IMR-90 (cell line): Measurements from ENCODE around the gene ZNF485. TPM values are rescaled to one million over a fixed set of nuclear protein-coding genes. Genes with fewer than 3 reads are reported as not detected.

Source experiments
- ATAC-seq: fragments of 200-7000 bp; cut with Tn5 transposase; 2 replicates; pipeline ENCODE4 v1.9.1; 2020; ENCODE audit warnings: low read depth, mild to moderate bottlenecking, moderate library complexity
- BruUV-seq: library from RNA; stranded (reverse); fragments of 400-500 nt; replicated peaks from 2 replicates; lab custom pipeline; 2021; lab: Mats Ljungman, UMichigan
- CTCF ChIA-PET: fragments of 300-600 bp; formaldehyde crosslinking; extraction: SDS; loops from one replicate; lab custom pipeline; 2021; ENCODE audit warnings: antibody characterized with exemption; lab: Yijun Ruan, JAX
- POLR2A ChIA-PET: fragments of 300-600 bp; sonication (Branson Sonifier 250); formaldehyde crosslinking; loops from one replicate; lab custom pipeline; 2022; ENCODE audit warnings: antibody characterized with exemption; ENCODE audit not compliant: unreplicated experiment; lab: Charles Lee
- DNase-seq: peaks from one replicate; pipeline ENCODE4 v3.0.0; 2013
- H2AFZ ChIP-seq: replicated peaks from 2 replicates; pipeline ENCODE3; 2013; ENCODE audit warnings: low read length, mild to moderate bottlenecking; ENCODE audit not compliant: poor library complexity
- H2AK5ac ChIP-seq: 2 replicates; pipeline ENCODE4 v1.6.1; 2013; ENCODE audit warnings: low read depth, low read length, inconsistent platforms
- H2AK9ac ChIP-seq: replicated peaks from 2 replicates; pipeline ENCODE3; 2013; ENCODE audit warnings: mild to moderate bottlenecking, low read depth, low read length, moderate library complexity; ENCODE audit not compliant: poor library complexity
- H2BK120ac ChIP-seq: 2 replicates; pipeline ENCODE4 v1.6.1; 2013; ENCODE audit warnings: low read depth, low read length, inconsistent platforms
- H2BK15ac ChIP-seq: 3 replicates; pipeline ENCODE4 v1.6.1; 2013; ENCODE audit warnings: low read depth, low read length, inconsistent platforms
- H2BK20ac ChIP-seq: 2 replicates; pipeline ENCODE4 v1.6.1; 2013; ENCODE audit warnings: low read depth, mild to moderate bottlenecking, inconsistent platforms, low read length, moderate library complexity
- H2BK5ac ChIP-seq: 2 replicates; pipeline ENCODE4 v1.6.1; 2013; ENCODE audit warnings: mild to moderate bottlenecking, low read depth, low read length, inconsistent platforms; ENCODE audit not compliant: poor library complexity, severe bottlenecking
- H3K14ac ChIP-seq: replicated peaks from 2 replicates; pipeline ENCODE4 v1.6.1; 2013; ENCODE audit warnings: low read depth, low read length, inconsistent platforms
- H3K18ac ChIP-seq: 2 replicates; pipeline ENCODE4 v1.6.1; 2013; ENCODE audit warnings: low read depth, low read length, control low read depth
- H3K23ac ChIP-seq: 2 replicates; pipeline ENCODE4 v1.6.1; 2013; ENCODE audit warnings: low read depth, low read length, inconsistent platforms
- H3K27ac ChIP-seq: 2 replicates; pipeline ENCODE4 v1.5.1; 2013; ENCODE audit warnings: mild to moderate bottlenecking, control low read depth, low read length; ENCODE audit not compliant: insufficient read depth
- H3K27me3 ChIP-seq: 2 replicates; pipeline ENCODE4 v1.6.1; 2013; ENCODE audit warnings: low read length; ENCODE audit not compliant: control insufficient read depth, insufficient read depth
- H3K36me3 ChIP-seq: 2 replicates; pipeline ENCODE4 v1.6.1; 2013; ENCODE audit warnings: low read length, mixed read lengths; ENCODE audit not compliant: control insufficient read depth, insufficient read depth
- H3K4ac ChIP-seq: 2 replicates; pipeline ENCODE4 v1.6.1; 2013; ENCODE audit warnings: low read depth, low read length, inconsistent platforms
- H3K4me1 ChIP-seq: 2 replicates; pipeline ENCODE4 v1.6.1; 2013; ENCODE audit warnings: low read length, mixed read lengths; ENCODE audit not compliant: control insufficient read depth, insufficient read depth
- H3K4me2 ChIP-seq: 2 replicates; pipeline ENCODE4 v1.6.1; 2013; ENCODE audit warnings: low read depth, mild to moderate bottlenecking, control low read depth, low read length, moderate library complexity
- H3K4me3 ChIP-seq: 2 replicates; pipeline ENCODE4 v1.5.1; 2013; ENCODE audit warnings: low read depth, mild to moderate bottlenecking, control low read depth, low read length, moderate library complexity; ENCODE audit not compliant: insufficient read depth
- H3K56ac ChIP-seq: 2 replicates; pipeline ENCODE4 v1.6.1; 2013; ENCODE audit warnings: low read length, inconsistent platforms; ENCODE audit not compliant: insufficient read depth; ENCODE audit errors: extremely low read depth
- H3K79me1 ChIP-seq, 2 experiments: 2 replicates each; pipeline ENCODE4 v1.6.1; 2013; ENCODE audit warnings: low read length in 2 of 2, inconsistent platforms in 1 of 2, low read depth in 1 of 2
- H3K9ac ChIP-seq: 2 replicates; pipeline ENCODE4 v1.6.1; 2013; ENCODE audit warnings: low read depth, low read length, control low read depth
- H3K9me1 ChIP-seq: 2 replicates; pipeline ENCODE4 v1.6.1; 2013; ENCODE audit warnings: low read length, inconsistent platforms; ENCODE audit not compliant: insufficient read depth
- H3K9me3 ChIP-seq: 2 replicates; pipeline ENCODE4 v1.6.1; 2013; ENCODE audit warnings: low read length; ENCODE audit not compliant: control insufficient read depth, insufficient read depth
- H4K20me1 ChIP-seq: 2 replicates; pipeline ENCODE4 v1.6.1; 2013; ENCODE audit warnings: low read length, inconsistent platforms; ENCODE audit not compliant: insufficient read depth
- H4K5ac ChIP-seq: 2 replicates; pipeline ENCODE4 v1.6.1; 2013; ENCODE audit warnings: mild to moderate bottlenecking, low read depth, low read length, control low read depth
- H4K8ac ChIP-seq, 2 experiments: 2 replicates each; pipeline ENCODE4 v1.6.1; 2013; ENCODE audit warnings: low read depth in 2 of 2, low read length in 2 of 2, control low read depth in 1 of 2, inconsistent platforms in 1 of 2
- H4K91ac ChIP-seq: 2 replicates; pipeline ENCODE4 v1.6.1; 2013; ENCODE audit warnings: low read depth, low read length, inconsistent platforms; ENCODE audit not compliant: insufficient read depth
- BHLHE40 ChIP-seq: fragments of 150-350 bp; IDR thresholded peaks from 2 replicates; pipeline ENCODE4 v1.6.1; 2016; ENCODE audit warnings: mild to moderate bottlenecking, low read depth, low read length
- CHD1 ChIP-seq: IDR thresholded peaks from 2 replicates; pipeline ENCODE4 v1.6.1; 2012; ENCODE audit warnings: low read depth, low read length, improper control_type of control experiment
- CTCF ChIP-seq: conservative IDR thresholded peaks from 2 replicates; pipeline ENCODE4 v1.5.1; 2012; ENCODE audit warnings: mild to moderate bottlenecking, low read depth, low read length, improper control_type of control experiment
- ELK1 ChIP-seq: fragments of 150-350 bp; IDR thresholded peaks from 2 replicates; pipeline ENCODE4 v1.6.1; 2016; ENCODE audit warnings: low read depth, mild to moderate bottlenecking, low read length, moderate library complexity, borderline replicate concordance
- FOS ChIP-seq: fragments of 150-350 bp; IDR thresholded peaks from 2 replicates; pipeline ENCODE4 v1.6.1; 2016; ENCODE audit warnings: low read depth, low read length
- MAFK ChIP-seq: IDR thresholded peaks from 2 replicates; pipeline ENCODE4 v1.6.1; 2012; ENCODE audit warnings: low read depth, low read length, improper control_type of control experiment
- MAZ ChIP-seq: IDR thresholded peaks from 2 replicates; pipeline ENCODE4 v1.6.1; 2012; ENCODE audit warnings: low read depth, mild to moderate bottlenecking, low read length, improper control_type of control experiment, moderate library complexity, borderline replicate concordance
- MXI1 ChIP-seq: IDR thresholded peaks from 2 replicates; pipeline ENCODE4 v1.6.1; 2012; ENCODE audit warnings: low read depth, mild to moderate bottlenecking, low read length, moderate library complexity, borderline replicate concordance
- NFE2L2 ChIP-seq: fragments of 150-350 bp; IDR thresholded peaks from 2 replicates; pipeline ENCODE4 v1.6.1; 2016; ENCODE audit warnings: low read depth, mild to moderate bottlenecking, low read length
- POLR2A ChIP-seq: IDR thresholded peaks from 2 replicates; pipeline ENCODE4 v1.6.1; 2012; ENCODE audit warnings: mild to moderate bottlenecking, low read depth, low read length
- RAD21 ChIP-seq: IDR thresholded peaks from 2 replicates; pipeline ENCODE4 v1.6.1; 2012; ENCODE audit warnings: low read length, improper control_type of control experiment
- RCOR1 ChIP-seq: IDR thresholded peaks from 2 replicates; pipeline ENCODE4 v1.6.1; 2012; ENCODE audit warnings: mild to moderate bottlenecking, low read length, improper control_type of control experiment; ENCODE audit not compliant: insufficient replicate concordance
- RFX5 ChIP-seq: IDR thresholded peaks from 2 replicates; pipeline ENCODE4 v1.8.0; 2012; ENCODE audit warnings: low read depth, mild to moderate bottlenecking, low read length, moderate library complexity
- SMC3 ChIP-seq: fragments of 150-350 bp; IDR thresholded peaks from 2 replicates; pipeline ENCODE4 v1.6.1; 2016; ENCODE audit warnings: low read depth, mild to moderate bottlenecking, antibody characterized with exemption, low read length, moderate library complexity
- USF2 ChIP-seq: fragments of 150-350 bp; IDR thresholded peaks from 2 replicates; pipeline ENCODE4 v1.6.1; 2017; ENCODE audit warnings: mild to moderate bottlenecking, antibody characterized with exemption, low read length, low read depth
- WGBS, 2 experiments: methylation state at CpG; one replicate each; pipeline versions ENCODE4 v1.1.5 to v1.1.7; 2013; ENCODE audit warnings: missing lambda C conversion rate in 2 of 2; ENCODE audit not compliant: insufficient read length in 1 of 2; ENCODE audit errors: extremely low coverage in 2 of 2; 5-methylcytosine and 5-hydroxymethylcytosine counted together
- dilution Hi-C: fragments of 300-500 bp; cut with HindIII; formaldehyde crosslinking; loops from one replicate; pipeline ENCODE4 v1.14.3; 2018; ENCODE audit warnings: low sequenced_read_pairs; ENCODE audit not compliant: unreplicated experiment
- in situ Hi-C: fragments of 300-500 bp; cut with MboI; formaldehyde crosslinking; loops from 3 replicates; pipeline ENCODE4 v1.14.3; 2019; ENCODE audit warnings: low sequenced_read_pairs, inconsistent platforms, mixed read lengths
- intact Hi-C: fragments of 100-400 bp; cut with micrococcal nuclease; formaldehyde crosslinking; loops from 2 replicates; pipeline ENCODE4 v1.10.0; 2022
- polyA plus RNA-seq, 3 experiments: library from polyadenylated mRNA; depleted of rRNA; stranded (reverse); fragments of >200 nt; gene quantifications; 2 replicates each; pipeline ENCODE4 v1.2.3, GENCODE V29; 2012; ENCODE audit warnings: low replicate concordance in 1 of 3
- total RNA-seq: library from RNA; depleted of rRNA; stranded (reverse); fragments of >200 nt; gene quantifications from 2 replicates; pipeline ENCODE4 v1.2.3, GENCODE V29; 2012

ZNF485 gene
- total and polyA plus RNA-seq, 2 of the 4 experiments (the other 2 are of a cell fraction) = 1.0 to 2.2 TPM

- no peaks in the 10 kb centered on the region for H3K27me3 ChIP-seq
- H3K4me2 ChIP-seq = no peak overlapping the region
- no peak overlapping the region for H3K18ac ChIP-seq
- H2BK15ac ChIP-seq = no peak overlapping the region
- DNase-seq (no peak), ATAC-seq (no peak)
- H2AK5ac ChIP-seq = no peak overlapping the region
- POLR2A ChIA-PET = no interaction called here
- CTCF ChIA-PET = no interaction called here
- H3K4me1 ChIP-seq = no peaks in the 10 kb centered on the region
- H3K56ac ChIP-seq = no peak overlapping the region
- H3K23ac ChIP-seq = no peak overlapping the region
- no peak overlapping the region for H2BK120ac ChIP-seq
- H3K9me1 ChIP-seq = no peaks in the 10 kb centered on the region
- in situ Hi-C loops (no loop called here), dilution Hi-C loops (no loop called here), intact Hi-C loops (no loop called here)
- no peak overlapping the region for H2BK5ac ChIP-seq
- no peaks in the 10 kb centered on the region for H3K9me3 ChIP-seq
- H3K14ac ChIP-seq = no peak overlapping the region
- no TSS peak for BruUV-seq
- H3K9ac ChIP-seq = no peak overlapping the region
- 100% methylated on average over 1 of the region's 5 CpGs; no CpG with 5 or more reads in 1 of the 2 experiments for WGBS, 2 experiments
- H2BK20ac ChIP-seq = no peak overlapping the region
- no peak overlapping the region for H4K91ac ChIP-seq
- H4K5ac ChIP-seq = no peak overlapping the region
- H2AK9ac ChIP-seq = no peak overlapping the region
- no peaks in the 10 kb centered on the region for H3K36me3 ChIP-seq
- no peak overlapping the region for H4K8ac ChIP-seq
- no peaks in the 10 kb centered on the region for H4K20me1 ChIP-seq
- H3K27ac ChIP-seq = no peak overlapping the region
- H2AFZ ChIP-seq = no peak overlapping the region
- H3K79me1 ChIP-seq = peaks cover 6 to 7% of the 10 kb centered on the region in 2 experiments; a peak in 2 of 4 replicates
- H3K4me3 ChIP-seq = no peak overlapping the region
- TF ChIP-seq CTCF (no peak), SMC3 (no peak), USF2 (no peak), FOS (no peak), RCOR1 (no peak), MAFK (no peak), RFX5 (no peak), MAZ (no peak), CHD1 (no peak), BHLHE40 (no peak), ELK1 (no peak), RAD21 (no peak), POLR2A (no peak), NFE2L2 (no peak), MXI1 (no peak)
- H3K4ac ChIP-seq = no peak overlapping the region
Observed at GRCh38 chr10:43576062-43576461, 30.2 kb upstream of the ZNF485 start.
